ENCODE measurements around the gene TTLL5. TPM values are rescaled to one million over a fixed set of nuclear protein-coding genes. Genes with fewer than 3 reads are reported as not detected.

Gene TTLL5
- polyA plus RNA-seq, 1 of the 3 experiments (the other 2 are of a cell fraction) = 9.6 TPM

DNA sequence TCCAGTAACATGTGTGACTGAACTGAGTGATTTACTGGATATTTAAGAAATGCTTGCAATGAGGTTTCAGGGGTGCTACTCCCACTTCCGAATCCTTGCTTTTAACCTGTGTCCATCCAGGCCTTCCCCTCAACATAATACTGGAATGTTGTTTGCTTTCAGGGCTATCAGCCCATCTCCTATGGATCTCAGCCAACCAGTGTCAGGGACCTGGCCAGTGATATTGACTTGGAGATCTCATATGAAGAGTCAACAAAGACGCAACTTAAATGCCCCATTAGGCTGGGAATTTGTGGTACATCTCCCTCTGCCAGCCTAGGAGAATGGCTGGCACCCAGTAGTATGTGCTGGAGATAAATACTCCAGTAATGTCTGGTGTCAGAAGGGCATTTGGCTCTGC lies 323.6 kb downstream of the TTLL5 start (continued):
- TF ChIP-seq, protein P1, sequence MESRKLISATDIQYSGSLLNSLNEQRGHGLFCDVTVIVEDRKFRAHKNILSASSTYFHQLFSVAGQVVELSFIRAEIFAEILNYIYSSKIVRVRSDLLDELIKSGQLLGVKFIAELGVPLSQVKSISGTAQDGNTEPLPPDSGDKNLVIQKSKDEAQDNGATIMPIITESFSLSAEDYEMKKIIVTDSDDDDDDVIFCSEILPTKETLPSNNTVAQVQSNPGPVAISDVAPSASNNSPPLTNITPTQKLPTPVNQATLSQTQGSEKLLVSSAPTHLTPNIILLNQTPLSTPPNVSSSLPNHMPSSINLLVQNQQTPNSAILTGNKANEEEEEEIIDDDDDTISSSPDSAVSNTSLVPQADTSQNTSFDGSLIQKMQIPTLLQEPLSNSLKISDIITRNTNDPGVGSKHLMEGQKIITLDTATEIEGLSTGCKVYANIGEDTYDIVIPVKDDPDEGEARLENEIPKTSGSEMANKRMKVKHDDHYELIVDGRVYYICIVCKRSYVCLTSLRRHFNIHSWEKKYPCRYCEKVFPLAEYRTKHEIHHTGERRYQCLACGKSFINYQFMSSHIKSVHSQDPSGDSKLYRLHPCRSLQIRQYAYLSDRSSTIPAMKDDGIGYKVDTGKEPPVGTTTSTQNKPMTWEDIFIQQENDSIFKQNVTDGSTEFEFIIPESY (IDR thresholded peaks at IDR 0.05; ENCODE audit: borderline replicate concordance, low read depth) = no peak
- TF ChIP-seq RCOR1 (IDR thresholded peaks at IDR 0.05; ENCODE audit: low read length) = no peak
- TF ChIP-seq SMC3 (IDR thresholded peaks at IDR 0.05; ENCODE audit: low read depth, low read length) = no peak
- no peak for TF ChIP-seq FOXM1 (IDR thresholded peaks at IDR 0.05; ENCODE audit: low read depth)
- no peak for TF ChIP-seq RXRA (IDR thresholded peaks at IDR 0.05; ENCODE audit: borderline replicate concordance, low read depth)

DNA sequence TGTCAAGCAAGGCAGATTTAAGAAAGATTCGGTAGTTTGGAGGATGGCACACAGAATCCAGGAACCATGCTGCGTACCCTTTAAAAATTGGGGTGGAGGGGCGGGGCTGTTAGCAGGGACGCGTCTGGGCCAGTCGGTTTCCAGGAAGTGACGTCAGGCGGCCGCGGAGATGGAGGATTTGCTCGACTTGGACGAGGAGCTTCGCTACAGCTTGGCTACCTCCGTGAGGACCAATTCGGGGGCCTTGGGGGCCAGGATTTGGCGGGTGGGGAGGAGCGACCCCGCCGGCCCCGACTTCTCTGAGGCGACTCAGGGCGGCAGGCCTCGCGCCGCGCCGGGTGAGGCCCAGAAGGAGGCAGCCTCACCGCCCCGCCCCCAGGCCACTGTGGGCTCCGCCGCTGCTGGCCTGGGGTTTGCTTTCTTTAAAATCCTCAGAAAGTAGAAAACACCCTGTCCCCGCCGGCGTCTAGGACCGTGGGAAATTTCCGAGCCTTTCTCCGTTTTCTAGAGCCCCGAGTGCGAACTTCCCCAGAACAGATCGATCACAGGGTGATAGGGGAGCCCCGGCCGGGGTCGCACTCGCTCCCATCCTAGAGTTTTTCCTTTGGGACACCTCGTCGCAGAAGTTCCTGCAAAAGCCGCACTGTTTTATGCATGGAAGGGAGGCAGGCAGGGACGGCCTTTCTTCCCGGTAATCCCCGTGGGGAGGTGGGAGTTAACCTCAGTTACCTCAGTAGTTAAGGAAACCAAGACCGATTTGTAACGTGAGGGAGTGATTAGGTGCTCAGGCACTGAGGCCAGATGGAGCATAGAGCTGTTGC lies 324.8 kb downstream of the TTLL5 start, which contains the start of gene IFT43:
Gene IFT43 (plus strand): TSS at position 146 of the 821 bp plus-strand sequence. CDS start 24 bp downstream, at position 170.
- ChIA-PET POLR2A (interaction anchor here (0.6 kb wide), 2 partner anchors 319 to 611 kb away, joined by 3 read pairs; no protein-coding TSS in a partner anchor), CTCF (interaction anchor here (0.7 to 19.6 kb wide), 9 partner anchors 8 to 409 kb away, joined by 3 to 550 read pairs (median 5); no protein-coding TSS in a partner anchor)
- no peaks in the 10 kb centered on the region for H4K20me1 ChIP-seq (ENCODE audit: insufficient read depth)
- peak within 1 kb of the TSS; percentile 99 for H3K4me2 ChIP-seq
- H3K36me3 ChIP-seq (replicated peaks in 1 of 2; ENCODE audit: control insufficient read depth in 1 of 2, insufficient read depth in 2 of 2, low read length in 1 of 2) = peaks cover 10 to 19% of the 10 kb centered on the region in 2 experiments
- H2AFZ ChIP-seq (ENCODE audit: low read depth) = peak within 1 kb of the TSS; percentile 80
- no peaks in the 10 kb centered on the region for H3K27me3 ChIP-seq (ENCODE audit: insufficient read depth)
- peaks cover 18% of the 10 kb centered on the region for H3K79me2 ChIP-seq (ENCODE audit: insufficient read depth)
- H3K4me3 ChIP-seq (ENCODE audit: low read depth in 2 of 2, low read length in 1 of 2) = peak within 1 kb of the TSS; percentile 93 to 100
- peaks cover 13 to 36% of the 10 kb centered on the region in 2 experiments for H3K4me1 ChIP-seq (ENCODE audit: control insufficient read depth in 1 of 2, insufficient read depth in 2 of 2, low read depth in 1 of 2, low read length in 1 of 2)
- peak within 1 kb of the TSS; percentile 67 to 75; a peak in 2 of 4 replicates for H3K27ac ChIP-seq (ENCODE audit: low read depth in 2 of 2, low read length in 1 of 2)
- peaks cover 5% of the 10 kb centered on the region for H3F3A ChIP-seq (replicated peaks; ENCODE audit: insufficient read depth)
- H3K9me2 ChIP-seq = no peaks in the 10 kb centered on the region
- WGBS (ENCODE audit: low lambda C conversion rate) = under 1% methylated on average over 17 of the region's 52 CpGs
- H3K9me3 ChIP-seq = no peaks in the 10 kb centered on the region
- peak; percentile 90 for DNase-seq
- peak within 1 kb of the TSS; percentile 91 for H3K9ac ChIP-seq
- TF ChIP-seq GABPA (IDR thresholded peaks at IDR 0.05; ENCODE audit: low read depth) = peak; percentile 77
- no peak for TF ChIP-seq EZH2phosphoT487 (IDR thresholded peaks at IDR 0.05; ENCODE audit: borderline replicate concordance, low read depth)
- 0 out of 2 replicates have a peak, but pooled peaks have one; percentile 60 for TF ChIP-seq RFX5 (IDR thresholded peaks at IDR 0.05; ENCODE audit: low read length)
- TF ChIP-seq JUND (IDR thresholded peaks at IDR 0.05) = no peak
- TF ChIP-seq SIN3A (IDR thresholded peaks at IDR 0.05; ENCODE audit: borderline replicate concordance, low read depth, low read length) = no peak
- no peak for TF ChIP-seq FOXM1 (IDR thresholded peaks at IDR 0.05; ENCODE audit: low read depth)
- TF ChIP-seq, protein P2, sequence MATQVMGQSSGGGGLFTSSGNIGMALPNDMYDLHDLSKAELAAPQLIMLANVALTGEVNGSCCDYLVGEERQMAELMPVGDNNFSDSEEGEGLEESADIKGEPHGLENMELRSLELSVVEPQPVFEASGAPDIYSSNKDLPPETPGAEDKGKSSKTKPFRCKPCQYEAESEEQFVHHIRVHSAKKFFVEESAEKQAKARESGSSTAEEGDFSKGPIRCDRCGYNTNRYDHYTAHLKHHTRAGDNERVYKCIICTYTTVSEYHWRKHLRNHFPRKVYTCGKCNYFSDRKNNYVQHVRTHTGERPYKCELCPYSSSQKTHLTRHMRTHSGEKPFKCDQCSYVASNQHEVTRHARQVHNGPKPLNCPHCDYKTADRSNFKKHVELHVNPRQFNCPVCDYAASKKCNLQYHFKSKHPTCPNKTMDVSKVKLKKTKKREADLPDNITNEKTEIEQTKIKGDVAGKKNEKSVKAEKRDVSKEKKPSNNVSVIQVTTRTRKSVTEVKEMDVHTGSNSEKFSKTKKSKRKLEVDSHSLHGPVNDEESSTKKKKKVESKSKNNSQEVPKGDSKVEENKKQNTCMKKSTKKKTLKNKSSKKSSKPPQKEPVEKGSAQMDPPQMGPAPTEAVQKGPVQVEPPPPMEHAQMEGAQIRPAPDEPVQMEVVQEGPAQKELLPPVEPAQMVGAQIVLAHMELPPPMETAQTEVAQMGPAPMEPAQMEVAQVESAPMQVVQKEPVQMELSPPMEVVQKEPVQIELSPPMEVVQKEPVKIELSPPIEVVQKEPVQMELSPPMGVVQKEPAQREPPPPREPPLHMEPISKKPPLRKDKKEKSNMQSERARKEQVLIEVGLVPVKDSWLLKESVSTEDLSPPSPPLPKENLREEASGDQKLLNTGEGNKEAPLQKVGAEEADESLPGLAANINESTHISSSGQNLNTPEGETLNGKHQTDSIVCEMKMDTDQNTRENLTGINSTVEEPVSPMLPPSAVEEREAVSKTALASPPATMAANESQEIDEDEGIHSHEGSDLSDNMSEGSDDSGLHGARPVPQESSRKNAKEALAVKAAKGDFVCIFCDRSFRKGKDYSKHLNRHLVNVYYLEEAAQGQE (IDR thresholded peaks at IDR 0.05; ENCODE audit: low read depth, low read length) = no peak
- peak in 1 of 2 experiments; percentile 33; a peak in 1 of 4 replicates for TF ChIP-seq EP300 (IDR thresholded peaks at IDR 0.05; ENCODE audit: borderline replicate concordance in 1 of 2, low read depth in 1 of 2, low read length in 1 of 2)
- TF ChIP-seq, protein P3, sequence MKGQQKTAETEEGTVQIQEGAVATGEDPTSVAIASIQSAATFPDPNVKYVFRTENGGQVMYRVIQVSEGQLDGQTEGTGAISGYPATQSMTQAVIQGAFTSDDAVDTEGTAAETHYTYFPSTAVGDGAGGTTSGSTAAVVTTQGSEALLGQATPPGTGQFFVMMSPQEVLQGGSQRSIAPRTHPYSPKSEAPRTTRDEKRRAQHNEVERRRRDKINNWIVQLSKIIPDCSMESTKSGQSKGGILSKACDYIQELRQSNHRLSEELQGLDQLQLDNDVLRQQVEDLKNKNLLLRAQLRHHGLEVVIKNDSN (IDR thresholded peaks at IDR 0.05; ENCODE audit: borderline replicate concordance, low read depth) = no peak
- TF ChIP-seq NFIC (IDR thresholded peaks at IDR 0.05; ENCODE audit: borderline replicate concordance) = no peak
- peak; percentile 76 for TF ChIP-seq ELF1 (IDR thresholded peaks at IDR 0.05)
- TF ChIP-seq TAF1 (IDR thresholded peaks at IDR 0.05; ENCODE audit: borderline replicate concordance, low read depth, low read length) = peak; percentile 24; the same call in 1 of the 2 replicates
- TF ChIP-seq MXI1 (IDR thresholded peaks at IDR 0.05; ENCODE audit: low read depth, low read length) = peak; percentile 89
- peak; percentile 54; the same call in 1 of the 2 replicates for TF ChIP-seq POLR2AphosphoS5 (IDR thresholded peaks at IDR 0.05; ENCODE audit: low read depth, low read length)
- TF ChIP-seq, protein P4, sequence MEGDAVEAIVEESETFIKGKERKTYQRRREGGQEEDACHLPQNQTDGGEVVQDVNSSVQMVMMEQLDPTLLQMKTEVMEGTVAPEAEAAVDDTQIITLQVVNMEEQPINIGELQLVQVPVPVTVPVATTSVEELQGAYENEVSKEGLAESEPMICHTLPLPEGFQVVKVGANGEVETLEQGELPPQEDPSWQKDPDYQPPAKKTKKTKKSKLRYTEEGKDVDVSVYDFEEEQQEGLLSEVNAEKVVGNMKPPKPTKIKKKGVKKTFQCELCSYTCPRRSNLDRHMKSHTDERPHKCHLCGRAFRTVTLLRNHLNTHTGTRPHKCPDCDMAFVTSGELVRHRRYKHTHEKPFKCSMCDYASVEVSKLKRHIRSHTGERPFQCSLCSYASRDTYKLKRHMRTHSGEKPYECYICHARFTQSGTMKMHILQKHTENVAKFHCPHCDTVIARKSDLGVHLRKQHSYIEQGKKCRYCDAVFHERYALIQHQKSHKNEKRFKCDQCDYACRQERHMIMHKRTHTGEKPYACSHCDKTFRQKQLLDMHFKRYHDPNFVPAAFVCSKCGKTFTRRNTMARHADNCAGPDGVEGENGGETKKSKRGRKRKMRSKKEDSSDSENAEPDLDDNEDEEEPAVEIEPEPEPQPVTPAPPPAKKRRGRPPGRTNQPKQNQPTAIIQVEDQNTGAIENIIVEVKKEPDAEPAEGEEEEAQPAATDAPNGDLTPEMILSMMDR (IDR thresholded peaks at IDR 0.05) = no peak
- TF ChIP-seq GATA2 (CRISPR knock-in tag; IDR thresholded peaks at IDR 0.05) = no peak
- TF ChIP-seq FOXJ3 (CRISPR knock-in tag; IDR thresholded peaks at IDR 0.05) = no peak

Measured in SK-N-SH (cell line).